Cortex of kidney (tissue), 1 donor: ENCODE results near the gene ADCY5.

Source experiments
- DNase-seq: peaks from one replicate; lab custom pipeline; 2025; lab: John Stamatoyannopoulos, UW

ADCY5 gene

DNA sequence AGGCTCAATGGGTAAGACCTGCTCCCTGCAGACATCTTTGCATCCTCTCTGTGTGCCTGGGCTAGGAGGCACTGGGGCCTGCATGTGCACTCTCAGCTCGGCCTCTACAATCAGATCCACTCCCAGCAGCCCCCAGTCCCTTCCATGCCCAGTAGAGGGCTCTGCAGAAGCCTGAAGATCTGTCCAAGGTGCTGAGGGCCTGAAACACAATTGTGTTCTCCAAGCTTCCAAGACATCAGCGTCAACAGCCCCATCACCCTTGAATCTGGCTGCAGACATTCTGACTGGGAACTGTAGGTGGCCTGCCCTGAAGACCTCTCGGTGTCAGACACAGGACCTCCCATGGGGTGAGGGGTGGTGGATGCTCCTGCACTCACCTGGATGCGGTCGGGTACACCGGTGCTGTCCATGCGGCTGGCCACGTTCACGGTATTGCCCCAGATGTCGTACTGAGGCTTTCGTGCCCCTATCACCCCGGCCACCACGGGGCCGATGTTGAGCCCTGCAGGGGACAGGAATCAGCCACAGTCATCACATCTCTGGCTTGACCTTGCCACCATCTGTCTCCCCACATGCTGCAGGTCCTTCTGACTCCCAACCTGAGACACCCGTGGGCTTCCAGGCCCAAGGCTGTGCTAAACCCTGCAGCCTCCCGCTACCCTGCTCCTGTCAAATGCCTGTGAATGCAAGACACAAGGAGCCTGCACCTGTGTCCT lies 162.4 kb downstream of the ADCY5 start:
- no peak for DNase-seq

GRCh38 chr3:123285931-123286307 lies 163.0 kb downstream of the ADCY5 start:
- DNase-seq: no peak

GRCh38 chr3:123285479-123285878 lies 163.4 kb downstream of the ADCY5 start:
- DNase-seq: no peak

DNA sequence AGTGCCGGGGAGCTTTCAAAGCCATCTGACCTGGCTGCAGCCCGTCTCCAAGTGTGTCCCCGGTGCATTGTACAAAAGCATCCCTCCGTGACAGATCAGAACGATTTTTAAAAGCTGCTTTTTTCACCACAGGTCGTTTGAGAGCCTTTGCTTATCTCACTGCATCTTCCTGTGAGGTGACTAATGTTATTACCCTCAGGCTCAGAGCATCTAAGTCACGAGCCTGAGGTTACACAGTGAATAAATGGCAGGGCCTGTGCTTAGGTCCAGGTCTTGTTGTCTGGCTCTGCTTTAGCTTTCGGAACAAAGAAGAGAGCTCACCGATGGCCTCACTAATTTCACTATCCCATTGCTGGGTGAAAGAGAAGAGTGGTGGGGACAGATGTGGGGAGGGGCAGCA lies 163.8 kb downstream of the ADCY5 start:
- DNase-seq: no peak

- no peak for DNase-seq
Observed at GRCh38 chr3:123284399-123285010, 164.4 kb downstream of the ADCY5 start.

GRCh38 chr3:123283657-123284398 lies 165.1 kb downstream of the ADCY5 start:
- DNase-seq: no peak

DNA sequence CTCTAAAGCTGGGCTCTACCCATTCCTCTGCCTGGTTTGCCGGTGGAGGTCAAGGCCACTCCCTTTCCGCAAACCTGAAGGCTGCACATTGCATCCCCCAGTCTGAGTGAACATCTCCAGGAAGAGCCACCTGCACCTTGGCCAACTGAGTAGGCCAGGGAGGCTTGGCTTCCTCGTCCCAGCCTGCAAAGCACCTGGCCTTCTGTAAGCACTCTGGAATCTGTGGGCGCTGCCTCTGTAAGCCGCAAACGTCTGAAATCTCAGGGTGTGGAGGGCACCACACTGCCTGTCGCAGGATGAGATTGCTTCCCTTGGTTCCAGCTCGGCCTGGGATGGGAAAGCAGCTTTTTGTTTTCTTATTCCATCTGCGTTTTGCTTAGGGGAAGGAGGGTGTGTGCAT lies 165.8 kb downstream of the ADCY5 start:
- DNase-seq: no peak

- no peak for DNase-seq
Observed at GRCh38 chr3:123282461-123282860, 166.4 kb downstream of the ADCY5 start.

DNA sequence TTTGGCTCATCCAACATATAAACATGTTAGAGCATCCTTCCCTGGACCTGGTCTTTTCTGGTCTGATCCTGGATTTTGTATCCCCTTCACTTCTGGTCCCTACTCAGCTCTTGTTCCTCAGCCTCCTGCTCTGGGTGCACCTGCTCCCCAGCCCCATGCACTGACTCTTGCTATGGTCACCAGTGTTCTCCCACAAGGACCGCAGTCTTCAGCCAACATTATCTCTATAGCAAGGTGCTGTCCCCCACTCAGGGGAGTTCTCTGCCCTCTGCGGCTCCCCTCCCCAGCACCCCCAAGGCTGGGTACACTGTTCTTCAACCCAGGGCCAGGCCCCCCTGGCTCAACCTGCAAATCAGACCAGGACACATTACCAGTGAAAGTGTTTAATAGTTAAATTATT lies 167.0 kb downstream of the ADCY5 start:
- DNase-seq: no peak

DNA sequence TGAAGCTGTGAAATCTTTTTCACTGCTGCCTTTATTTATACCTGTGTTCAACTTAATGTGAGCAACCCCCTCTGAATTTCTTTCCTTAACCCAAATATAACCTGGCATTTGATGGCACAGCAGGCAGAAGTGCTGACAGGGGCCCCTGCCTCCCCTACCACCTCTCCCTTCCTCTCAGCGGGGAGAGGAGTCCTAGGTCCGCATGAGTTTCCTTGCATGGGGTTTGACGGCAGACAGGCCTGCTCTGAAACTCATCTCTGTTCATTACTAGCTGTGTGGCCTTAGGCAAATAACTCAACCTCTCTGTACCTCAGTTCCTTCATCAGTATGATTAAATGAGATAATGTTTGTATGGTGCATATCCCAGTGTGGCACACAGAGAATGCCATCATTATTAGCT lies 167.5 kb downstream of the ADCY5 start:
- DNase-seq: no peak

- DNase-seq: no peak
Observed at GRCh38 chr3:123279121-123279520, 169.8 kb downstream of the ADCY5 start.

DNA sequence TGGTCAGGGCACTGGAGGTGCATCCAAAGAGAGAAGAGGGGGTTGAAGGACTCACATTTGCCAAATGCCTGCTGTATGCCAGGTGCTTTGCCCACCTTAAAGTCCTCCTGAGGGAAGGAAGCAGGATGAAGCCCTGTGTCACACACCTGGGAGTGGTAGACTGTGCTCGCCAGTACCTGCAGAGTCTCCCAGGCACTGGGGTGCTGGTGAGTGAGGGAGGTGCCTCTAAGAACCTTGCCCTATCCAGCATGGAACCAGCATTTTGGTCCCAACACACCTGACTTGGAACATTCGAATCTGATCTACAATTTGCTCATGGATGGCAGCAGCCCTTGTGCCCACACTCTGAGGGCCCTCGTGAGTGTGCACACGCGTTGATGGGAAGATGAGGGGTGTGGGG lies 170.4 kb downstream of the ADCY5 start:
- DNase-seq: no peak

- DNase-seq: no peak
Observed at GRCh38 chr3:123277106-123277505, 171.8 kb downstream of the ADCY5 start.

DNA sequence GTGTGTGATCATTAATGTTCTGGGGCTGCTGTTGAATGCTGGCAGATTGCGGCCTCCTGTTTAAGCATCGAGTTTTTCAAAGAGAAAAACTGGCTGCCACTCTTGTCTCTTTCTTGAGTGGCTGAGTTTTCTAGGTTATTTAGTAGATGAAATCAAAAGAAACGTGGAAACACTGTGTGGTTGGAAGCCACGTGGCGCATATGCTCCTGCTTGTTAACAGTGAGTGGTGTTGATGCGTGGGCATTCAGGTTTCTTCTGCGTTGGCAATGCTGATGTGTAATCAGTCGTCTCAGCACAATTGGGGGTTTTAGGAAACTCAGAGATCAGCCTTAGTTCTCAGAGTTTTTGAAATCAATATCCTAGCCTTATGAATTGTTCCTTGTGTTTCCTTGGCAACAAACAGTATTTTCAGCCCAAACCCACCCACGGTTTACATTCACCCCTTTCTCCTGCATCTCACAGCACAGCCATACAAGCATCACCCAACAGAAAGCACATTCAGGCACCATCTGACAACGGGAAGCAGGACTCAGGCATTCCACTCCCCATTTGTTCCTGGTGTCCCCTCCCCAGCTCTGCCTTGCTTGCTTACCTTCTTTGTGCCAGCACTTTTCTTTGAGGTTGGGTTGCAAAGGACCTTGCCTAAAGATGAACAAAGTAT lies 172.4 kb downstream of the ADCY5 start:
- no peak for DNase-seq

- no peak for DNase-seq
Observed at GRCh38 chr3:123275691-123276090, 173.2 kb downstream of the ADCY5 start.

GRCh38 chr3:123272547-123272946 lies 176.3 kb downstream of the ADCY5 start:
- no peak for DNase-seq

DNA sequence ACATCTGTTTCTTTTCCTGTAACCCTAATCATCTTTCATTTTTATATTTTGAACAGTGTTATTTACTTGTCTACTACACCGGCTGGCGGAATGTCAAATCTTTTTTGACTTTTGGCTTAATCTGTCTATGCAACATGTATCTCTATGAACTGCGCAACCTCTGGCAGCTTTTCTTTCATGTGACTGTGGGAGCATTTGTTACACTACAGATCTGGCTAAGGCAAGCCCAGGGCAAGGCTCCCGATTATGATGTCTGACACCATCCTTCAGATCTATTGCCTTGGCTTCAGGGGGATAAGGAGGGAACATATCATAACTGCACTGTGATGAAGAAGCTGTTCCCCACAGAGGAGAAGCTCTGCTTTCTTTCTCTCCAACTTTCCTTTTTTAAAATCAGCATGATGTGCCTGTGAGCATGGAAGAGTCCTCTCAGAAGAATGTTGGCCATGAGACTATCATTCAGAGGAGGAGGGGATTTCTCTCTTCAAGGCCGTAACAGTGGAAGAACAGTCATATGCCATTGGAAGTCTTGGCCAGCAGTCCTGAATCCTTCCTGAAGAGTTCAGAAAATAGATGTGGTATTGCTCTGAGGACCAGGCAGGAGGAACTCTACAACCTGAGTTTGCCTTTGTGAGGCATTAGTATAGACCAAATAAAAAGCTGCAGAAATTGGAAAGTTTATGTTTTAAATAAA lies 177.3 kb downstream of the ADCY5 start:
- no peak for DNase-seq

DNA sequence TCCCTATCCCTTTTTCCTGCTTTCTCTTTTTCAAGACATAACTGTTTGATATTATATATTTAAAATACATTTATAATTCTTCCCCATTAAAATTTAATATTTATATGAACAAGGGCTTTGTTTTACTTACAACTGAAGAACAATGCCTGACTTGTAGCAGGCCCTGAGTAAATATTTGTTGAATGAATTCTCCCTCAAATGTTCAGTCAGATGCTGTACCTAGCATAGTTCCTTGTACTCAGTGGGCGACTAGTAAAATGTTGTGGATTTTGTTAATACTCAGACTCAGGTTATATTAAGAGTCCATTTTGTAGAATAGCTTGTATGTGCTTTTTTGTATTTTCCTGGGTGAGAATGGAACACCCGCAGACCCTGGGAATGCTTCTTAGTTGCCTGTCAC lies 178.1 kb downstream of the ADCY5 start:
- DNase-seq: no peak

DNA sequence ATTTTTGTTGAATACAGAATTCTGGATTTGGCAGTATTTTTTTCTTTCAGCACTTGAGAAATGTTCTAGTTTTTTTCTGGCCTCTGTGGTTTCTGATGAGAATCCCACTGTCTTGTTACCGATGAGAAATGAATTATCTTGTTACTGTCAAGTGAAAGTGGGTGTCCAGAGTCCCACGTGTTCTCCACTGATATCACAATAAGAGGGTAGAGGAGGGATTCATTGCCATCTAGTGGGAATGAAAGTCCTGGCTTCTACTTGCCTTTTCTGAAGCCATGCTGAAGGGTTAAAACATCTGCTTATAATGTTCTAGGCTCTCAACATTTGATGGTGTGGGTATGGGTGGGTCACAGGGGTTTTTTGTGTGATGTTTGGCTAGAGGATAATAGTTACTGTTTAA lies 181.1 kb downstream of the ADCY5 start:
- DNase-seq: no peak

DNA sequence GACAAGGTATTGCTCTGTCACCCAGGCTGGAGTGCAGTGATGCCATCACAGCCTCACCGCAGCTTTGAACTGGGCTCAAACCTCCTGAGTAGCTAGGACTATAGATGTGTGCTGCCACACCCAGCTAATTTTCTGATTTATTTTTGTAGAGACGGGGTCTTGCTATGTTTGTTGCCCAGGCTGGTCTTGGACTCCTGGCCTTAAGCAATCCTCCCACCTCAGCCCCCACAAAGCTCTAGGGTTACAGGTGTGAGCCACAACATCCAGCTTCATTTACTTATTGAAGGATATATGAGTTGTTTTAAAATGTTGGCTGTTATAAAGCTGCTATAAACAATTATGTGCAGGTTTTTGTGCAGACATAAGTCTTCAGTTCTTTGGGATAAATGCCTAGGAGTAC lies 184.9 kb downstream of the ADCY5 start:
- no peak for DNase-seq

DNA sequence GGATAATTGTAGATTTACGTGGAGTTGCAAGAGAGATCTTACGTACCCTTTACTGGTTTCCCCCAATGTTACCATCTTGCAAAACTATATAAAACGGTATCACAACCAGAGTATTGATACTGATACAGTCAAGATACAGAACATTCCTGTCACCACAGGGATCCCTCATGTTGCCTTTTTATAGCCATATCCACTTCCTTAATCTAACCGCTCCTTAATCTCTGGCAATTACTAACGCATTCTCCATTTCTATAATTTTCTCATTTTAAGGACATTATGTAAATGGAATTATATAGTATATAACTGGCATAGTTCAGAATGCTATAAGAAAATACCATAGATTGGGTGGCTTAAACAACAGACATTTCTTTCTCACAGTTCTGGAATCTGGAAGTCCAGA lies 186.0 kb downstream of the ADCY5 start:
- DNase-seq: no peak

GRCh38 chr3:123262226-123262625 lies 186.7 kb downstream of the ADCY5 start:
- no peak for DNase-seq
